Inferior parietal cortex (tissue), 1 donor: ENCODE measurements around the gene TEKT2.

ENCODE experiments used
- DNase-seq: peaks from one replicate; pipeline ENCODE4 v3.0.0-alpha.2; 2016; ENCODE audit errors: extremely low spot score

The TEKT2 gene

GRCh38 chr1:36106269-36106668 is 22.4 kb downstream of the TEKT2 start:
- no peak for DNase-seq

- no peak for DNase-seq
Measured at GRCh38 chr1:36107394-36107793, 23.5 kb downstream of the TEKT2 start.

DNA sequence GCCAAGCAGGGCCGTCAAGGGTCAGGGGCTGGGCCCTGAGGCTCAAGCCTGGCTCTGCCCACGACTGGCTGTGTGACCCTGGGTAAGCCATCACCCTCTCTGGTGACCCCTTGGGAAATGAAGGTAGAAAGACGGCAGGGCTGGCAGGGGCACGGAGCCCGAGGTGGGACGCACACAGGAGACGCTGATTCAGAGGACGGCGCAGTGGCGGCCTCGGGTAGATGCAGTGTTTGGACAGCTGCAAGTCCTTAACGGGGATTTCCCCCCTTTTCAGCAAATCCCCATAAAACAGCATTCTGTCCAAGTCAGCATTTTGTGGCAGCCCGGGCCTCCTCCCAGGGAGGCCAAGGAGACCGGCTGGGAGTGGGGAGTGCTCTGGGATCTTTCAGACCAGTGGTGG is 24.4 kb downstream of the TEKT2 start:
- no peak for DNase-seq

GRCh38 chr1:36109041-36109679 is 25.3 kb downstream of the TEKT2 start:
- DNase-seq: no peak

- no peak for DNase-seq
Measured at GRCh38 chr1:36111151-36111550, 27.3 kb downstream of the TEKT2 start.

- no peak for DNase-seq
Measured at GRCh38 chr1:36112823-36113222, 28.9 kb downstream of the TEKT2 start.

DNA sequence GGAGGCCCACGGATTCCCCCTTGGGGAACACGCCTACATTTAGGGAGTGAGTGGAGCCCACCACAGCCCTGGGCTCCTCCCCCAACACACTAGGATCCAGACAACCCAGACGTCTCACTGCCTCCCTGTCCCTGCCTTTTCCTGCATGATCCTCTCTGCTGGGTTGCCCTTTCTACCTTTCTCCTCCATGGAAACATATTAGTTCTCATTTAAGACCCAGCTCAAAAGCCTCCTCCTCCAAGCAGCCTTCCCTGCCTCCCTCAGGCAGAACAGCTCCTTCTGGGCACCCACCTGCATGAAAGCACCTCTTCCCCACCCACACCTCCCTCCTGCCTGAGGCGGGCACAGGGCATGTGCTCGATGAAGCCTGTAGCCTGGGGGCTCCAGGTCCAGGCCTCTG is 30.5 kb downstream of the TEKT2 start:
- DNase-seq: no peak

DNA sequence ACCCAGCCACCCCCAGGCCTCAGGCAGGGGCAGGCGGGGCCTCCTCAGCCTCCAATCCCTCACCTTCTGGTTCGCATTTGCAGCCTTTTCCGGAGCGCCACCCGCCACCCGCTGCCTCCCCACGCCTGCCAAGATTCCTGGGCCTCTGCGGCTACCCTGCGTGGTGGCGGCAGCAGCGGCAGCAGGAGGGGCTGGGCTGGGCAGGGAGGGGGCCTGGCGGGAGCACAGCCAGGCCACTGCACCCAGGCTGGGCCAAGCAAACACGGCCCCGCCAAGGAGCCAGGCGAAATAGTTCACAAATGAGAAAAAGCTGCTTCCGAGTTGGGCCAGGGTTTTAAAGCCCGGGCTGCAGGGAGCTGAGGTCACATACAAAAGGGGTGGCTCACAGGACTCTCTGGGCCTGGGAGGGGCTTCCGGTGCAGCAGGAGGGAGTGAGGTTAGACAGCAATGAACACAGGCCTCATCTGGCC is 31.3 kb downstream of the TEKT2 start:
- no peak for DNase-seq

DNA sequence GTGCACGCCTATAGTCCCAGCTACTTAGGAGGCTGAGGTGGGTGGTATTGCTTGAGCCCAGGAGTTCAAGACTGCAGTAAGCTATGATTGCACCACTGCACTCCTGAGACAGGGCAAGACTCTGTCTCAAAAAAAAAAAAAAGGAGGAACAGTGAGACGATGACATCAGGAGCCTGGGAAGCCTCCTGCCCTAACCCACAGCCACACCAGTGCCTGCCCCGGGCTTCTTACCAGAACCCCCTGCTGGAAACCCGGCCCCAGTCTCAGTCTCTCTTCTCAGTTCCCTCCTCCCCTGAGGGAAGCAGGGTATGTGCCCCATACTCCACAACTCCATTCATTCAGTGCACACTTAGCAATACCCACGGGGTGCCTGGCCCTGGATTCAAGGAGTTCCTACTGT is 32.0 kb downstream of the TEKT2 start:
- no peak for DNase-seq

DNA sequence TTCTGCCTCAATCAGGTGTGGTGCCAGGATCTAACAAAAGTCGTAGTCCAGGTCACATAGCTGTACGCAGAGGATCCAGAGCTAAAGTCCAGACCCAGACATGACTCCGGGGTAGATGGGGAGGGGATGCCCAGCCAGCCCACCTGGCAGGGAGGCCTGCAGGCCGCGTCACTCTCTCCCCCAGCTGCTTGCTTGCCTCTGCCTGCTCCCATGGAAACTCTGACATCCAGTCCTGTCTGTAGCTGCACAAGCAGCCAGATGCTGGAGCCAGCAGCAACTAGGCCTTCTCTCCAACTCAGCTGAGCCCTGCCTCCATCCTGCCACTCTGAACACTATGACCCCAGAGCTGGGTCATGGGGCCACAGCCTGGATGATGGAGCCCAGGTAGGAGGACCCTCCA is 33.0 kb downstream of the TEKT2 start:
- DNase-seq: no peak

DNA sequence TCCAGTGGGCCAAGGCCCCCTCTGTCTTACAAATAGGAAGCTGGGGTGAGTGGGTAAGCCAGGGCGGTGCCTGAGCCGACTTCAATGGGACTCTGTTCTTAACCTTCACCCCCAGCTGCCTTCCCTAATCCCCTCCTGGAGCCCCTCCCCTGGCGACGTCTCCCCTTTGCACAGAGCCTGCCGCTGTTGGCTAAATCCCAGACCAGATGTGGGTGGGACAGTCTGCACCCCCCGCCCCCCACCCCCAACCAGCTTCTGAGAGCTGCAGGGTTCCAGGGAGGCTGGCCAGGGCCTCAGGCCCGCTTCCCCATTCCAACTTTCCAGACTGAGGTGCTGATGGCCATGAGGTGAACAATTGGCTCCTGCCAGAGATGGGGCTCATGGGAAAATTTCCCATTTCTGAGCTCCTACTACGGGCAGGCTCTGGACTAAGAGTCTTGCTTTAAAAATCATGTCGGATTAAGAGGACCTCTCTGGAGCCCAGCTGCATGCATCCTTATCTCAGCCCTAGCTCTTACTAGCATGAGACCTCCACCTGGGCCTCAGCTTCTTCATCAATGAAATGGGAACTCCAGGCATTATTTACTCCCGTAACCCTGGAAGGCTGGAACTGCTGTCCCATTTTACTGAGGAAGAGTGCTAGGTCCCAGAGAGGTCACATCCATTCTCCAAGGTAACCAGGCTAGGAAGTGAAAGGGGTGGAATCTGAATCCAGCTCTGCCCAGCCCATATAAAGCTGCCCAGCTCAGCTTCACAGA is 34.7 kb downstream of the TEKT2 start:
- no peak for DNase-seq

DNA sequence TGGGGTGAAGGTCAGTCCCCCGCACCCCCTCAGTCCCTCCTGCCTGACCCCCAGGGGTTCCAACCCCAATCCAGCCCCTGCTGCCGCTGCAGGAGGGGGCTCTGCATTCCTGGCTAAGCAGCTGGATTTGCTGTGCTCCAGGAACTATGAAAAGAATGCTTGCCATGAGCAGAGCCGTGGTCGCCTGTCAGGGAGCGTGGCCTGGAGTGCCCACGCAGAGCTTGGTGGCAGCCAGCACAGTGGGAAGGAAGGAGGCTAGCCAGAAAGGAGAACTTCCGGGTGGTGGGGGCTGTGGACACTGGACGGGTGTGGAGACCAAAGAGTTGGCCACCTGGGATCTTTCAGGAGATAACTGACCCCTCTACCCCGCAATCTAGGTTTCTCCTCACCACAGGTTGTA is 35.6 kb downstream of the TEKT2 start:
- DNase-seq: no peak

GRCh38 chr1:36122062-36123030 is 38.5 kb downstream of the TEKT2 start:
- no peak for DNase-seq

DNA sequence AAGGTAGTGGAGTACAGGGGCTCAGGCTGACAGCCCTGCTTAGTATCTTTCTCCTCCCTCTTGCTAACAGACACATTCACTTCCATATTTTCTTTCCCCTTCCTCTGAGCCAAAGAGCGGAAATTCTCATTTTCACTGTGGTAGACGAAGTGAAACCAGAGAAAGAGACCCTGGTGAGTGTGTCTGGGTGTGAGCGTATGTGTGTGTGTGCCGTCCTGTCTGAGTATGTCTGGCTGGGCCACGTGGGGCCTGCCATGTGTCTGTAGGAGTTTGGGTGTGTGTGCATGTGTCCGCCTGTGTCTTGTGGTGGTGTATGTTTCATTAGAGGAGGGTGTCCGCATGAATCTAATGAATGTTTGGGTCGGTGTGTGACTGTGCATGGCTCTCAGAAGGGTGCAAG is 39.5 kb downstream of the TEKT2 start:
- DNase-seq: peak; percentile 16

- DNase-seq: no peak
Measured at GRCh38 chr1:36124404-36125128, 40.7 kb downstream of the TEKT2 start.

- DNase-seq: no peak
Measured at GRCh38 chr1:36125129-36125991, 41.5 kb downstream of the TEKT2 start, which contains the start of gene COL8A2. COL8A2 (minus strand) TSS chr1:36125222; CDS start chr1:36100242, 24,980 bp downstream.

DNA sequence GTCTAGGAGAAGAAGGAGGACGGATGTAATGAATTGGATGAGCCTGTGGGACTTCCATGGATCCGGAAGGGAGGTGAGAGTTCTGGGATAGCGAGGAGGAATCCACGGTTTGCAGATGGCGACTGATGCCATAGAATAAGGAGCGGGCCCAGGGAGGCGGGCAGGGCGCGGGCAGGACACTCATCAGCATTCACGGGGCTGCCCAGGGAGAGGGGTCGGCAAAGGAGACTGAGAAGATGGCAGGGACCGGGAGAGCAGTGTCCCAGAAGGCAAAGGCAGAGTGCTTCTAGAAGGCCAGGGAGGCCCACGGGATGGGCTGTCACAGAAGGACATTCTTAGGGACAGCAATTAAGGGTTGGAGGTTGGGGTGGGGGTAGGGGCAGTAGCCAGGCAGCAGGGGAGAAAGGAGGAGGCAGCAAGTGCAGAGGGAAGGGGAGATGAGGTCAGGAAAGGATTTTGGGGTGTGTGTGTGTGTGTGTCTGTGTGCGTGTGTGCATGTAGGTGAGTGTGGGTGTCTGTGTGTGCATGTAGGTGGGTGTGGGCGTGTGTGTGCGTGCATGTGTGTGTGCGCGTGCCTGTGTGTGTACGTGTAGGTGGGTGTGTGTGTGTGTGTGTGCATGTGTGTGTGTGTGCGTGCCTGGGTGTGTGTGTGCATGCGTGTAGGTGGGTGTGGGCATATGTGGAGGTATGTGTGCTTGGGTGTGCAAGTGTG is 42.3 kb downstream of the TEKT2 start:
- no peak for DNase-seq

DNA sequence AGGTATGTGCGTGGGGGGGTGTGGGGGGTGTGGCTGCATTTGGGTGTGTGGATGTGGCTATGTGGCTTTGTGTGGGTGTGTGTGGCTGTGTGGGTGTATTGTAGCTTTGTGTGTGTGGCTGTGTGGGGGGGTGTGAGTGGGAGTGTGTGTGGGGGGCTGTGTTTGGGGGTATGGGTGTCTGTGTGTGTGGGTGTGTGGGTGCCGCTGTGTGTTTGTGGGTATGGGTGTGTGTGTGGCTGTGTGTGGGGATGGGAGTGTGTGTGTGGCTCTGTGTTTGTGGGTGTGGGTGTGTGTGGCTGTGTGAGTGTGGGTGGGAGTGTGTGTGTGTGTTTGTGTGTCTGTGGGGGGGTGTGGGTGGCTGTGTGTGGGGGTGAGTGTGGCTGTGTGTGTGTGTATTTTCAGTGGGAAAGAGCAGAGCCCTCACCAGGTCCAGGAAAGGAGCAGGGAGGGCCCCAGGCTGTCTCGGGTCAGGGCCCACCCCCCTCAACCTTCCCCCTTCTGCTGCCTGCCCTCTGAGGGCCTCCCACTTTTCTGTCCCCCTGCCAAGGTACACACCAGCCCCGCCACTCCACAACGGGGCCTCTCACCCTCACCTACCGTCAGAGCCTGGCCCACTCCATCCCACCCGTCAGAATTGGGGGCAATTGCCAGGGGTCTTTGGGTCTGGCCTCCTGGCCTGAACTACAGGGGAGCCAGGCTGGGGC is 43.1 kb downstream of the TEKT2 start:
- no peak for DNase-seq
